Mesothelial cell of epicardium (in vitro differentiated cells): Measurements from ENCODE around the gene GPR146. TPM values are rescaled to one million over a fixed set of nuclear protein-coding genes. Genes with fewer than 3 reads are reported as not detected.

Experiments
- DNase-seq, 2 experiments: peaks; one replicate each; pipeline ENCODE4 v3.0.0; 2021; ENCODE audit warnings: low spot score in 2 of 2; ENCODE audit not compliant: unreplicated experiment in 2 of 2
- H3K27ac Mint-ChIP-seq: 2 replicates; pipeline ENCODE4 v1.8.0; 2021; ENCODE audit warnings: mixed read lengths
- H3K27me3 Mint-ChIP-seq: 2 replicates; pipeline ENCODE4 v1.8.0; 2021; ENCODE audit warnings: low read depth, mixed read lengths
- H3K36me3 Mint-ChIP-seq: 2 replicates; pipeline ENCODE4 v1.8.0; 2021; ENCODE audit warnings: mixed read lengths
- H3K4me1 Mint-ChIP-seq: 2 replicates; pipeline ENCODE4 v1.8.0; 2021; ENCODE audit warnings: mixed read lengths
- H3K4me3 Mint-ChIP-seq: 2 replicates; pipeline ENCODE4 v1.8.0; 2021; ENCODE audit warnings: mild to moderate bottlenecking, moderate library complexity, mixed read lengths
- H3K9me3 Mint-ChIP-seq: 2 replicates; pipeline ENCODE4 v1.8.0; 2021; ENCODE audit warnings: mixed read lengths
- microRNA-seq: library from miRNA; unstranded; fragments of <30 nt; microRNA quantifications from one replicate; pipeline ENCODE4 v1.2.0, GENCODE V29; 2021; ENCODE audit warnings: inconsistent platforms, mixed read lengths
- total RNA-seq: library from RNA; stranded (reverse); gene quantifications from 3 replicates; pipeline ENCODE4 v1.2.1, GENCODE V29; 2021
- TF ChIP-seq, protein P1 (sequence below): fragments of 200-600 bp; sonication (generic); IDR thresholded peaks from one replicate; pipeline ENCODE4 v1.5.0; 2021; ENCODE audit warnings: antibody characterized with exemption; ENCODE audit not compliant: unreplicated experiment

The GPR146 gene
- total RNA-seq, 1 donor from 2014 or later: 1.0 TPM

DNA sequence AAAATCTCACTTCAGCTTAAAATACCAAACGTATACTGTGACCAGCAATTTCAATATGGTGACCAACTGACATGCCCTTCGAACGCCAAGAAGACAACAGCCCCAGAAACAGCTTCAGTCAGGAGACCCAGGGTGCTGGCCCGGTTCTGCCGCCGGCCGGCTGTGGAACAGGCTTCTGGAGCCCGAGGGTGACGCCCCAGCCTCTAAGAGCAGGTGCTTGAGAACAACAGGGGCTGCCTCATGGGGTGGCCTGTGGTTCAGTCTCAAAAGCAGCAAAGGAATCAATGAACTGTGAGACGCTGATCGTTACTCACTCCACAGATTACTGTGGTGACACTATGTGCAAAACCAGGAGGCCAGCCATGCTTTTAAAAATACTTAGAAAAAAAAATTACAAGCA, 60.8 kb downstream of the GPR146 start:
- no peaks in the 10 kb centered on the region for H3K9me3 Mint-ChIP-seq

GRCh38 chr7:1106063-1106792, 61.9 kb downstream of the GPR146 start:
- DNase-seq: no peak
- H3K9me3 Mint-ChIP-seq: no peaks in the 10 kb centered on the region
- H3K4me3 Mint-ChIP-seq: no peak overlapping the region
- H3K27me3 Mint-ChIP-seq: no peaks in the 10 kb centered on the region
- no peaks in the 10 kb centered on the region for H3K36me3 Mint-ChIP-seq
- TF ChIP-seq, protein P1, sequence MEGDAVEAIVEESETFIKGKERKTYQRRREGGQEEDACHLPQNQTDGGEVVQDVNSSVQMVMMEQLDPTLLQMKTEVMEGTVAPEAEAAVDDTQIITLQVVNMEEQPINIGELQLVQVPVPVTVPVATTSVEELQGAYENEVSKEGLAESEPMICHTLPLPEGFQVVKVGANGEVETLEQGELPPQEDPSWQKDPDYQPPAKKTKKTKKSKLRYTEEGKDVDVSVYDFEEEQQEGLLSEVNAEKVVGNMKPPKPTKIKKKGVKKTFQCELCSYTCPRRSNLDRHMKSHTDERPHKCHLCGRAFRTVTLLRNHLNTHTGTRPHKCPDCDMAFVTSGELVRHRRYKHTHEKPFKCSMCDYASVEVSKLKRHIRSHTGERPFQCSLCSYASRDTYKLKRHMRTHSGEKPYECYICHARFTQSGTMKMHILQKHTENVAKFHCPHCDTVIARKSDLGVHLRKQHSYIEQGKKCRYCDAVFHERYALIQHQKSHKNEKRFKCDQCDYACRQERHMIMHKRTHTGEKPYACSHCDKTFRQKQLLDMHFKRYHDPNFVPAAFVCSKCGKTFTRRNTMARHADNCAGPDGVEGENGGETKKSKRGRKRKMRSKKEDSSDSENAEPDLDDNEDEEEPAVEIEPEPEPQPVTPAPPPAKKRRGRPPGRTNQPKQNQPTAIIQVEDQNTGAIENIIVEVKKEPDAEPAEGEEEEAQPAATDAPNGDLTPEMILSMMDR: no peak
- H3K4me1 Mint-ChIP-seq: peaks cover under 1% of the 10 kb centered on the region
- H3K27ac Mint-ChIP-seq: no peak overlapping the region

More for the DNA sequence above, 60.8 kb downstream of the GPR146 start:
- no peak overlapping the region for H3K27ac Mint-ChIP-seq
- H3K4me1 Mint-ChIP-seq: peaks cover 2% of the 10 kb centered on the region
- H3K4me3 Mint-ChIP-seq: no peak overlapping the region
- H3K36me3 Mint-ChIP-seq: no peaks in the 10 kb centered on the region
- no peaks in the 10 kb centered on the region for H3K27me3 Mint-ChIP-seq
- DNase-seq: no peak
- TF ChIP-seq, protein P1: no peak

GRCh38 chr7:1106793-1107421, 62.6 kb downstream of the GPR146 start:
- Mint-ChIP-seq H3K27ac (no peak overlapping the region), H3K36me3 (no peaks in the 10 kb centered on the region), H3K27me3 (no peaks in the 10 kb centered on the region), H3K4me3 (no peak overlapping the region), H3K9me3 (no peaks in the 10 kb centered on the region), H3K4me1 (no peaks in the 10 kb centered on the region)
- TF ChIP-seq, protein P1: no peak
- DNase-seq: no peak

GRCh38 chr7:1108264-1108920, 64.0 kb downstream of the GPR146 start:
- H3K27ac Mint-ChIP-seq: no peak overlapping the region
- H3K4me3 Mint-ChIP-seq: no peak overlapping the region
- H3K36me3 Mint-ChIP-seq: no peaks in the 10 kb centered on the region
- TF ChIP-seq, protein P1: no peak
- no peak for DNase-seq
- H3K27me3 Mint-ChIP-seq: no peaks in the 10 kb centered on the region
- no peaks in the 10 kb centered on the region for H3K4me1 Mint-ChIP-seq
- no peaks in the 10 kb centered on the region for H3K9me3 Mint-ChIP-seq

Small RNAs within 50 kb of the gene (microRNA-seq; reads per million reads assigned to microRNA genes)
- gene MIR339: 1,256 reads per million, percentile 82 among the genes with 10 or more reads in this experiment

Other genes with a start within 250 kb of the GPR146 start
- gene SUN1, start 212.1 kb upstream of the GPR146 start, total RNA-seq: 199 to 201 TPM (median 200 TPM) in 3 replicates
- 67.9 to 77.6 TPM (median 72.2 TPM) in 3 replicates for gene GET4, start 168.0 kb upstream of the GPR146 start, total RNA-seq
- gene ADAP1, start 89.9 kb upstream of the GPR146 start, total RNA-seq: 2.9 to 5.3 TPM (median 4.0 TPM) in 3 replicates
- 19.2 to 22.0 TPM (median 20.2 TPM) in 3 replicates for gene COX19, start 69.0 kb upstream of the GPR146 start, total RNA-seq
- gene CYP2W1, start 61.4 kb upstream of the GPR146 start, total RNA-seq: 5.6 to 6.2 TPM (median 5.8 TPM) in 3 replicates
- gene GPER1, start 43.6 kb downstream of the GPR146 start, total RNA-seq: 2.1 to 2.6 TPM (median 2.4 TPM) in 3 replicates
- gene ZFAND2A, start 115.7 kb downstream of the GPR146 start, total RNA-seq: 15.3 to 16.3 TPM (median 15.6 TPM) in 3 replicates
- gene UNCX, start 188.3 kb downstream of the GPR146 start, total RNA-seq: not detected in 3 replicates